Nephron progenitor cell (in vitro differentiated cells): ENCODE measurements around the gene RBBP8.

Source experiments
- DNase-seq: peaks from one replicate; pipeline ENCODE4 v3.0.0; 2021
- H3K27ac Mint-ChIP-seq: 2 replicates; pipeline ENCODE4 v1.8.0; 2021; ENCODE audit warnings: mild to moderate bottlenecking, moderate library complexity, mixed read lengths
- H3K27me3 Mint-ChIP-seq: 2 replicates; pipeline ENCODE4 v1.8.0; 2021; ENCODE audit warnings: mild to moderate bottlenecking, low read depth, mixed read lengths; ENCODE audit not compliant: poor library complexity
- H3K36me3 Mint-ChIP-seq: 2 replicates; pipeline ENCODE4 v1.8.0; 2021; ENCODE audit warnings: low read depth, mixed read lengths
- H3K4me1 Mint-ChIP-seq: 2 replicates; pipeline ENCODE4 v1.8.0; 2021; ENCODE audit warnings: mixed read lengths
- H3K4me3 Mint-ChIP-seq: 2 replicates; pipeline ENCODE4 v1.8.0; 2021; ENCODE audit warnings: mild to moderate bottlenecking, moderate library complexity, mixed read lengths
- H3K9me3 Mint-ChIP-seq: 2 replicates; pipeline ENCODE4 v1.8.0; 2021; ENCODE audit warnings: mild to moderate bottlenecking, moderate library complexity, mixed read lengths
- TF ChIP-seq, protein P1 (sequence below): fragments of 200-600 bp; sonication (generic); IDR thresholded peaks from 2 replicates; pipeline ENCODE4 v1.5.0; 2021; ENCODE audit warnings: antibody characterized with exemption

The RBBP8 gene

DNA sequence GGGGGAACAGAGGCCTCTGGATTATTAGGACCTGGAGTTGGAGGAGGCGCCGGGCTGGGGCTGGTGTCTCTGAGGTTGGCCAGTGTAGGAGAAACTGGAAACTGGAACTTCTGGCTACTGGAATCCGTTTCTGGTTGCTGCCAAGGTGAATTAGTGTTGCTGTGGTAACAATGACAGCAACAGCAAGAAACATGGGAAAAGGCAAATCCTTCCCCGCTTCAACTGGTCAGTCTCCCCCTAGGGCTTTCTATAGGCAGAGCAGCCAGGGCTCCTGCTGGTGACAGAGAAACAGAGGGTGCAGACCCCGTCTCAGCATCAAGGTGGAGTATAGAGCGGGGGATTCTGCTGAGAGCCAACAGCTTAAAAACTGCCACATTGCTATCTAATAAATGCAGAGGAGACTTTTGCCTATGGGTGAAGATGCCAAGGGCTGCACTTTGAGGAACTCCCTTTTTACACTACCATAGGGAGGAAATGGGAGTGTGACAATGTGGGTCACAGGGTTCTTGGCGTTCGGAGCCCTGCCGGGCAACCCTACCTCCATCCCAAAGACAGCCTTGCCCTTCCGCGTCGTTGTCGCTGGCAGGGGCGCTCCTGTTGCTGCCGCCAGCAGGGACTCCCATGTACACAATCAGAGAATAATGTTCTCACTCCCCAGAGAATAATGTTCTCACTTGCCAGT lies 120.8 kb downstream of the RBBP8 start:
- H3K27ac Mint-ChIP-seq: peak overlapping the region; percentile 63
- H3K4me1 Mint-ChIP-seq: peaks cover 21% of the 10 kb centered on the region
- H3K36me3 Mint-ChIP-seq: no peaks in the 10 kb centered on the region
- peak; percentile 41 for DNase-seq
- no peak overlapping the region for H3K4me3 Mint-ChIP-seq
- H3K9me3 Mint-ChIP-seq: no peaks in the 10 kb centered on the region
- TF ChIP-seq, protein P1, sequence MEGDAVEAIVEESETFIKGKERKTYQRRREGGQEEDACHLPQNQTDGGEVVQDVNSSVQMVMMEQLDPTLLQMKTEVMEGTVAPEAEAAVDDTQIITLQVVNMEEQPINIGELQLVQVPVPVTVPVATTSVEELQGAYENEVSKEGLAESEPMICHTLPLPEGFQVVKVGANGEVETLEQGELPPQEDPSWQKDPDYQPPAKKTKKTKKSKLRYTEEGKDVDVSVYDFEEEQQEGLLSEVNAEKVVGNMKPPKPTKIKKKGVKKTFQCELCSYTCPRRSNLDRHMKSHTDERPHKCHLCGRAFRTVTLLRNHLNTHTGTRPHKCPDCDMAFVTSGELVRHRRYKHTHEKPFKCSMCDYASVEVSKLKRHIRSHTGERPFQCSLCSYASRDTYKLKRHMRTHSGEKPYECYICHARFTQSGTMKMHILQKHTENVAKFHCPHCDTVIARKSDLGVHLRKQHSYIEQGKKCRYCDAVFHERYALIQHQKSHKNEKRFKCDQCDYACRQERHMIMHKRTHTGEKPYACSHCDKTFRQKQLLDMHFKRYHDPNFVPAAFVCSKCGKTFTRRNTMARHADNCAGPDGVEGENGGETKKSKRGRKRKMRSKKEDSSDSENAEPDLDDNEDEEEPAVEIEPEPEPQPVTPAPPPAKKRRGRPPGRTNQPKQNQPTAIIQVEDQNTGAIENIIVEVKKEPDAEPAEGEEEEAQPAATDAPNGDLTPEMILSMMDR: peak; percentile 44
- H3K27me3 Mint-ChIP-seq: peaks cover 22% of the 10 kb centered on the region

DNA sequence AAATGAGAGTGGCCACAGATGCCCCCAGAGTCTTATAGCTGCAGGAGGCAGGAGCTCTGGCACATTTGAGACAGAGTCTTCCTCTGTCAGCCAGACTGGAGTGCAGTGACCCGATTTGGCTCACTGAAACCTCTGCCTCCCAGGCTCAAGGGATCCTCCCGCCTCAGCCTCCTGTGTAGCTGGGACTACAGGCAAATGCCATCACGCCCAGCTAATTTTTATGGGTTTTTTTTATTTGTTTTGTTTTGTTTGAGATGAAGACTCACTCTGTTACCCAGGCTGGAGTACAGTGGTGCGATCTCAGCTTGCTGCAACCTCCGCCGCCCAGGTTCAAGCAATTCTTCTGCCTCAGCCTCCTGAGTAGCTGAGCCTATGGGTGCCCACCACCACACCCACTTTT lies 121.4 kb downstream of the RBBP8 start:
- no peaks in the 10 kb centered on the region for H3K36me3 Mint-ChIP-seq
- H3K4me3 Mint-ChIP-seq: no peak overlapping the region
- no peak for DNase-seq
- H3K27ac Mint-ChIP-seq: no peak overlapping the region
- H3K4me1 Mint-ChIP-seq: peaks cover 21% of the 10 kb centered on the region
- TF ChIP-seq, protein P1: no peak
- peaks cover 22% of the 10 kb centered on the region for H3K27me3 Mint-ChIP-seq
- no peaks in the 10 kb centered on the region for H3K9me3 Mint-ChIP-seq

DNA sequence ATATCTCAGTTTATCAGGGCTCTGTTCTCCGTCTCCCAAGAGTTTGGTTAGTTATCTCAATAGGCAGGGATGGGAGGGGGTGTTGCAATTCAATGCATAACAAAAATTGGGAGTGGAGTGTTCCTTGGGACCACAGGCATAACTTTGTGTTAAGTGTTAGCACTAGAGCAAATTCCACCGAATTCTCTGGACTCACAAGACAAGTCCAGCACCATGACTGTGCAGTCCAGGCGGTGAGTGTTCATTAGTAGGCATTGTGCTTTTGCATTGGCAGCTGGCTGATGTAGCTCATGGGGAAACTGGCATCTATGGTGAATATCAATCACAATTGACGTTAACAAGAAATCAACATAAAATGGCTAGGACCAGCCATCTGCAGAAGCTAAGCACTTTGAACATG lies 123.2 kb downstream of the RBBP8 start:
- Mint-ChIP-seq H3K36me3 (no peaks in the 10 kb centered on the region), H3K4me3 (no peak overlapping the region), H3K9me3 (no peaks in the 10 kb centered on the region), H3K4me1 (peaks cover 21% of the 10 kb centered on the region), H3K27me3 (peaks cover 22% of the 10 kb centered on the region), H3K27ac (no peak overlapping the region)
- TF ChIP-seq, protein P1: no peak
- no peak for DNase-seq

DNA sequence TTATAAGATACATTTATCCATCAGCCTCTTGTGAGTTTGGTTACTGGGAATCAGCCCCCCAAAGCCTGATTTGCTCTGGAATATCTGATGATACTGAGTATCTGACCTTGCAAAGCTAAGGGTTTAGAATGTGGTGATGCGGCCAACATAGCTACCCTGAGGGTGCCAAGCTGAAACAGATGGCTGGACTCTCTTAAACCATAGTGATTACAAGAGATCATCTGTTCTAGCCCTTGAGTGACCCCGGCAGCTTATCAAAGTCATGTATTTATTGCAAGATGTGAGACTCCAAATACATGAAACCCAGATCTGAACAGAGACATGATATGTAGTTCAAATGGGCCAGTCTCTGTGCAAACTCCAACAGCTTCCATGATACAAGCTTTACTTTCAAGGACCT lies 124.0 kb downstream of the RBBP8 start:
- Mint-ChIP-seq H3K27me3 (peaks cover 20% of the 10 kb centered on the region), H3K9me3 (peaks cover 7% of the 10 kb centered on the region), H3K36me3 (peaks cover 5% of the 10 kb centered on the region), H3K4me3 (no peak overlapping the region), H3K27ac (no peak overlapping the region), H3K4me1 (peaks cover 21% of the 10 kb centered on the region)
- TF ChIP-seq, protein P1: no peak
- DNase-seq: no peak

DNA sequence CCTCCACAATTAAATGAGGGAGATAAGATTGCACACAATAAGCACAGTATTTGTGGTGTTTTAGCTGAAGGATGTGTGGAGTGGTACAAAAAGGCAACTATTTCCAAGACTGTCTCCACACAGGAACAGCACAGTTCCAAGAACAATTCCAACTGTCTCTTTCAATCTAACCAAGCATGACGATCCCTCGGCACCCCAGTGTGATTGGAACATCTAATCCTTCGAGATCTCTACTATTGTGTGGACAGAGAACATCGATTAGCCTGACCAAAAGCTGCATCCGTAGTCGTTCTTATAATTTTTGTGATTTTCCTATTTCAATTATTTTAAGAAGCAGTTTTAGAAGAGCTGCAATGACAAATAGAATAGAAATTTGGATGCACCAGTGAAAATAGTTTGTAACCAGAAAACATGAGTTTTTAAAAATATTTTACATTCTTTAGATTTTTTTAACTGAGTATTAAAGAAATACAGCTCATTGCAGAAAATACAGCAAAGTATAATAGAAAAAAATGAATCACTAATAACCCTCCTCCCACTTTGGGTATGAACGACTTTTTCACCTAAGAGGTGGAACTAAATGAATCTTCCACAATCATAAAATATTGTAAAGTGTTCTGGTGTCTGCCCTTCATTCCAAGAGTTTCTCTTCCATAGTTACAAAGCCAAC lies 125.8 kb downstream of the RBBP8 start:
- peaks cover 14% of the 10 kb centered on the region for H3K36me3 Mint-ChIP-seq
- peaks cover 6% of the 10 kb centered on the region for H3K27me3 Mint-ChIP-seq
- DNase-seq: no peak
- no peak overlapping the region for H3K27ac Mint-ChIP-seq
- H3K4me1 Mint-ChIP-seq: peaks cover 12% of the 10 kb centered on the region
- H3K4me3 Mint-ChIP-seq: no peak overlapping the region
- TF ChIP-seq, protein P1: no peak
- H3K9me3 Mint-ChIP-seq: peaks cover 19% of the 10 kb centered on the region
